HG02610 (cell line): Measurements from ENCODE around the gene CALHM2.
"Not testable (repeated sequence)": the region's sequence is repeated elsewhere in the genome, so short reads cannot be mapped to it uniquely, and the experiment has no call there.

Experiments used
- ATAC-seq: cut with Tn5 transposase; IDR thresholded peaks from one replicate; pipeline ENCODE4 v1.9.1; 2021; ENCODE audit warnings: mild to moderate bottlenecking, moderate library complexity; ENCODE audit not compliant: unreplicated experiment

CALHM2 gene

GRCh38 chr10:103451831-103452505 is at the start of gene CALHM2:
Gene CALHM2, minus strand, starts transcription at chr10:103452370. Its CDS starts 2,429 bp downstream, at chr10:103449941.
- ATAC-seq, result peak; percentile 68

- no peak for ATAC-seq
Measured at GRCh38 chr10:103501186-103501585, 49.0 kb upstream of the CALHM2 start.

- no peak for ATAC-seq
Measured at GRCh38 chr10:103500481-103500880, 48.3 kb upstream of the CALHM2 start.

GRCh38 chr10:103499881-103500280 is 47.7 kb upstream of the CALHM2 start:
- ATAC-seq, result no peak

GRCh38 chr10:103498936-103499638 is 46.9 kb upstream of the CALHM2 start:
- no peak for ATAC-seq

GRCh38 chr10:103497161-103497915 is 45.2 kb upstream of the CALHM2 start:
- ATAC-seq, result no peak

GRCh38 chr10:103495321-103495720 is 43.2 kb upstream of the CALHM2 start:
- ATAC-seq, result no peak

GRCh38 chr10:103493916-103494877 is 42.0 kb upstream of the CALHM2 start:
- no peak for ATAC-seq

GRCh38 chr10:103493362-103493915 is 41.3 kb upstream of the CALHM2 start, which contains the start of gene NEURL1:
Gene NEURL1, plus strand, starts transcription at chr10:103493705. Its CDS starts 683 bp downstream, at chr10:103494388.
- ATAC-seq, result no peak

- ATAC-seq, result no peak
Measured at GRCh38 chr10:103492655-103493261, 40.6 kb upstream of the CALHM2 start.

- no peak for ATAC-seq
Measured at GRCh38 chr10:103491729-103492364, 39.7 kb upstream of the CALHM2 start.

- ATAC-seq, result peak; percentile 14
Measured at GRCh38 chr10:103490986-103491314, 38.8 kb upstream of the CALHM2 start.

GRCh38 chr10:103487410-103487708 is 35.2 kb upstream of the CALHM2 start:
- no peak for ATAC-seq

GRCh38 chr10:103486635-103487409 is 34.7 kb upstream of the CALHM2 start:
- ATAC-seq, result not testable (repeated sequence)

- peak; percentile 53 for ATAC-seq
Measured at GRCh38 chr10:103481974-103482531, 29.9 kb upstream of the CALHM2 start.

- ATAC-seq, result no peak
Measured at GRCh38 chr10:103480521-103480920, 28.4 kb upstream of the CALHM2 start.

GRCh38 chr10:103479135-103479534 is 27.0 kb upstream of the CALHM2 start, which contains the start of gene CALHM3:
Gene CALHM3, minus strand, starts transcription at chr10:103479240. Its CDS starts 208 bp downstream, at chr10:103479032.
- ATAC-seq, result no peak

- no peak for ATAC-seq
Measured at GRCh38 chr10:103478671-103479070, 26.5 kb upstream of the CALHM2 start.
